GM12872 (cell line): ENCODE measurements around the gene WAPL.

Experiments used
- CTCF ChIP-seq: IDR thresholded peaks from 3 replicates; pipeline ENCODE4 v1.5.1; 2011; ENCODE audit warnings: low read depth, mild to moderate bottlenecking, low read length, moderate library complexity; ENCODE audit not compliant: insufficient read depth

WAPL gene

GRCh38 chr10:86446987-86447386 is 74.6 kb downstream of the WAPL start:
- TF ChIP-seq CTCF: no peak

GRCh38 chr10:86446440-86446839 is 75.2 kb downstream of the WAPL start:
- TF ChIP-seq CTCF: no peak

GRCh38 chr10:86443936-86444335 is 77.7 kb downstream of the WAPL start:
- no peak for TF ChIP-seq CTCF

- no peak for TF ChIP-seq CTCF
Observed at GRCh38 chr10:86443069-86443468, 78.5 kb downstream of the WAPL start.

GRCh38 chr10:86440874-86441843 is 80.4 kb downstream of the WAPL start:
- TF ChIP-seq CTCF: no peak

- TF ChIP-seq CTCF: no peak
Observed at GRCh38 chr10:86439544-86439943, 82.0 kb downstream of the WAPL start.

- TF ChIP-seq CTCF: no peak
Observed at GRCh38 chr10:86438091-86438749, 83.4 kb downstream of the WAPL start.
